Measurements from ENCODE around the gene LHFPL6.

- TF ChIP-seq REST (IDR thresholded peaks at IDR 0.05; ENCODE audit: insufficient read depth in 1 of 2, low read depth in 2 of 2, low read length in 2 of 2) (no peak), POLR2AphosphoS5 (IDR thresholded peaks at IDR 0.05; ENCODE audit: low read depth, low read length) (no peak), SIN3A (IDR thresholded peaks at IDR 0.05; ENCODE audit: borderline replicate concordance, insufficient read depth, low read length) (no peak), TAF1 (IDR thresholded peaks at IDR 0.05; ENCODE audit: borderline replicate concordance, insufficient read depth, low read length) (no peak)
Measured at GRCh38 chr13:39417643-39418042, 185.3 kb downstream of the LHFPL6 start.
